Activated T-cell treated with anti-CD3 and anti-CD28 coated beads for 4 hours (primary cell): ENCODE measurements around the gene CSNK1A1L.
"Not testable (repeated sequence)": the region's sequence is repeated elsewhere in the genome, so short reads cannot be mapped to it uniquely, and the experiment has no call there.

ENCODE experiments used
- DNase-seq: peaks from one replicate; pipeline ENCODE4 v3.0.0-alpha.2; 2020

CSNK1A1L gene

GRCh38 chr13:37056228-37056627 lies 49.2 kb downstream of the CSNK1A1L start:
- DNase-seq, result not testable (repeated sequence)
